Stimulated activated CD8-positive, alpha-beta memory T cell treated with anti-CD3 and anti-CD28 coated beads, Interleukin-12 subunit alpha, Interleukin-12 subunit beta, amount 100 ng/mL, for 24 hours (primary cell): ENCODE measurements around the gene EPB41.
"Not testable (repeated sequence)": the region's sequence is repeated elsewhere in the genome, so short reads cannot be mapped to it uniquely, and the experiment has no call there.

Experiments used
- DNase-seq: peaks from one replicate; pipeline ENCODE4 v3.0.0-alpha.2; 2020; ENCODE audit errors: extremely low read depth

EPB41 gene

GRCh38 chr1:29112705-29113412 is 198.5 kb downstream of the EPB41 start:
- no peak for DNase-seq

DNA sequence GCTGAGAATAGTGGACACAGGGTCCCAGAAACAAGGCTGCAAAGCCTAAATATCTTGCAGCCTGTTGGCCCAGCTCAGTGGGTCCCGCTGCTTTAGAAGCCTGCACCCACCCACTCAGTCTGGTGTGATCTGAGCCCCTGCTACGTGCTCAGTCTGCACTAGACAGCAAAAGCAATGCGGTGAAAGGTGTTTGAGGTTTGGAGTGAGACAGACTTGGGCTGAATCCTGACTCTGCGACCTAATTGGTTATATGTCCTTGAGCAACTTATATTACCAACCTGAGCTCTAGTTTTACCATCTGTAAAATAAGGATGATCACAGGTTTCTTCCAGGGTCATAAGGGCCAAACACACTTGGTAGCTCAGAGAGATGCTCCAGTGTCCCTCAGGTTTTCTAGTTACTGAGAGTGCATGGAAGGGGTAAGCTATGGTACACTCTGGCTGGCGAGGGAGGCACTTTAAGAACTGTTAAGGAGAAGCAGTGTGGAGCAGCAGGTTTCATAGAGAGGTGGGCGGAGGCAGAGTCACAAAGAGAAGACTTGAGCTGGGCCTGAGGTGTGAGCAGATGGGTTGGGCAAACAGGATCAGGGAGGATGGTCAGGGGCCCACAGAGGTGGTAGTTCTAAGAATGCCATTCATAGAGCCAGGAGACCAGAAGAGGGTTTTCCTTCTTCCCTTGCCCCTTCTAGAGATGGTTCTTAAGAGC is 199.2 kb downstream of the EPB41 start:
- no peak for DNase-seq

GRCh38 chr1:29114654-29115053 is 200.3 kb downstream of the EPB41 start:
- DNase-seq, result no peak

DNA sequence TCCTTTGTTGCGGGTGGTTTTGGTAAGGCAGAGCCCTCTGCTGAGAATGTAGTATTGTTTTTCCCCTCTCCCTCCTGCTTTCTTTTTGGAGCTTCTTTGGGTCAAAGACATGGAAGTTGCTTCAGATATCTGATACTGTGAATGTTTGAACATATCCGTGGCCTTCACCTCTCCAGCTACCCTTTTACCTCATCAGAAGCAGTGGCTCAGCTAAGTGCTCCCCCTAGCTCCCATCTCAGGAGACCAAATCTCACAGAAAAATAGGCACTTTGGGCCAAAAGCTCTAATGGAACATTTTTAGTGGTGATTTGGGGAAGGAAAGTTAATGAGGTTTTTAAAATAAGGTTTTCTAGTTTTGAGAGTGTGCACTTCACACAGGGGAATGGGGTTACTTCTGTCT is 203.0 kb downstream of the EPB41 start:
- DNase-seq, result no peak

GRCh38 chr1:29119121-29119929 is 205.0 kb downstream of the EPB41 start:
- no peak for DNase-seq

- no peak for DNase-seq
These were observed 206.0 kb downstream of the EPB41 start for GRCh38 chr1:29120367-29120766.

- DNase-seq, result peak; percentile 23
These were observed 206.6 kb downstream of the EPB41 start for GRCh38 chr1:29120947-29121485.

DNA sequence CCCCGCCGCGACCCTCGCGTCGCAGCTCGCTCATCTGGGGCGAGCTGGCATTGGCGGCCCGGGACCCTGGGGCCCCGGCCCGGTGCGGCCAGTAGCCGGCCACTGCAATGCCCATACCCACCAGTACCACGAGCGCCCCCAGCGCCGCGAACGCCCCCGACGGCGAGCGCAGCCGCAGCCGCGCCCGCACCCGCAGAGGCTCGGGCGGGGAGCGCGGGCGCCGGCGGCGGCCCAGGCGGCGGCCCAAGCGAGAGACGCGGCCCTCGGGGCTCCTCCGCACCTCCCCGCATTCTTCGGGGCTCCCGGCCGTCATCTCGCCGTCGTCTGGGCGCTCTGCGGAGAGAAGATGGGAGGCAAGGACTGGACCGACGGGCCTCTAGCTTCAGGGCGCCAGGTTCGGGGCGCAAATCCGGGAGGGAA is 207.2 kb downstream of the EPB41 start:
- DNase-seq, result no peak

- DNase-seq, result no peak
These were observed 207.7 kb downstream of the EPB41 start for GRCh38 chr1:29121936-29122681.

DNA sequence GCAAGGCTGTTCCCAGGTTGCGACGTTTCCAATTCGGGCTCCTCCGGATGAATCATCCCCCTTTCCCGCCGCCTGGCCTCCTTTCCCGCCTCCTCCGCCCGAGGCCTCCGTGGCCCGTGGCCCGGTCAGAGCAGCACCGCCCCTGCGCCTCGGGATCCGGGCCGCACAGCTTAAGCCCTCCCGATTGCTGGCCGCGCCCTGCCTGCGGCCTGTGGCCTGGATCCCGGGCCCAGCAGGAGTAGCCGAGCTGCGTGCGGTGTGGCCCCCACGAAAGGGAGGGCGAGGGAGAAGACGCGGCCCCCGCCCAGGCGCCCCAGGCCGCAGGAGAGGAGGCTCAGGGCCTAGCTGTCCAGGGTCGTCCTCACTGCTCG is 208.3 kb downstream of the EPB41 start:
- no peak for DNase-seq

DNA sequence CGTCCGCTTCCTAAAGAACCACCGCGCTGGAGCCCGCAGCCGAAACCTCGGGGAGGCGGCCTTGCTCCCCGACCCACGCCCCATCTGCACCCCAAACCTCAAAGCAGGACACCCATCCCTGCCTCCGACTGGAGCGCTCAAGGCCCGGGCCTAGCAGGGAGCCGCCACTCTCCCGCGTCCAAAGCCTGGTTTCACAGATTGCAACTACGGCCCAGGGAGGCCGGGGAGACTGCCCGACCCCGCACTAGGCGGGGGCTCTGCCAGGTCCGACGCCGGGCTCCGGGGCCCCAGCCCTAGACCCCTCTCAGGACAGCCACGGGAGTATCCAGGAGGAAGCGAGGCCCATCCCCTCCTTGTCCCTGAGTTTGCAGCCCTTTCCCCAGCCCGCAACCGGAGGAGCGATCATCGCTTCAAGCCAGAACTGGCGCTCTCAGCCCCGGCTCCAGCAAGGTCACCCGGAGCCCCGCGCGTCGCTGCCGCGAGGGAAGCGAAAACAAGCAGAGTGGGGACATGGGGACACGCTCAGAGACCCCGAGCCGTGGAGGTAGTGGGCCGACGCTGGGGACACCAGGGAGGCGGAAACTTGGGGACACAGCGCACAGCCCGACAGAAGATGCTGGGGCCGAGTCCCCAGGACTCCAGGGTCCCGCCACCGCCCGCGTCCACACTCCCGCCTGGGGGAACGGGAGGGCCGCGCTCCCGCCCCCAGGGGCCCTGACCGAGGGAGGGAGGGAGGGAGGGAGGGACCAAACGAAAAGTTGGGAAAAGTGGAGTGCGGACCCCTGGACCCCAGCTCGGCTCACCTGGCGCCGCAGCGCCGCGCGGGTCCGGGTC is 208.9 kb downstream of the EPB41 start:
- no peak for DNase-seq

- no peak for DNase-seq
These were observed 209.6 kb downstream of the EPB41 start, which contains the start of gene TMEM200B for GRCh38 chr1:29123887-29124365. Gene TMEM200B (minus strand): TSS chr1:29123903. CDS start chr1:29121828, 2,075 bp downstream.

GRCh38 chr1:29124366-29125236 is 210.2 kb downstream of the EPB41 start:
- DNase-seq, result peak; percentile 22

- no peak for DNase-seq
These were observed 210.9 kb downstream of the EPB41 start for GRCh38 chr1:29125237-29125641.

DNA sequence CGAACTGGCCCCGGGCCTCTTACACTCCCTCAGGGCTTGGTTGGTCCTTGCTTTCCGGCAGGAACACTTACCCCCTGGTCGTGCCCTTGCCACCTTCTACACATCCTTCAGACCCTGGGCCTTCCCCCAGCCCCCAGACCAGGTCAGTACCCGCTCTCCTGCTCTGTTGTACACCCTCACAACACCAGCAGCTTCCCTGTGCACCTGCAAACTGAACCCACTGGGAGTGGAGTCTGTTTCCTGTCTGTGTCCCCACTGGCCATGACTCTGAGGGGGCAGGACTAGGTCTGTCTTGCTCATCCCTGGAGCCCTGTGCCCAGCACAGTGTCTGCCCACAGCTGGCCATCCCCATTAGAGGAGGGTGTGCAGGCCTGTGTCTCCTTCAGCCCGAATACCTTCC is 211.4 kb downstream of the EPB41 start:
- no peak for DNase-seq

DNA sequence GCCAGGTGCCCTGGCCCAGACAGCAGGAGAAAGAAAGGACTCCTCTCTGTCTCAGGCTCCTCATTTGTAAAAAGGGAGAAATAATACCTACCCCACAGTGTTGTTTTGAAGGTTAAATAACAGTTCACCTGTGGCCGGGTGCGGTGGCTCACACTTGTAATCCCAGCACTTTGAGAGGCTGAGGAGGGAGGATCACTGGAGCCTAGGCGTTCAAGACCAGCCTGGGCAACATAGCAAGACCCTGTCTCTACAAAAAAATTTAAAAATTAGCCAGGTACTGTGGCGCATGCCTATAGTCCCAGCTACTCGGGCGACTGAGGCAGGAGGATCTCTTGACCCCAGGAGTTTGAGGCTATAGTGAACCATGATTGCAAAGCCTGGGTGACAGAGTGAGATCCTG is 211.8 kb downstream of the EPB41 start:
- DNase-seq, result no peak

DNA sequence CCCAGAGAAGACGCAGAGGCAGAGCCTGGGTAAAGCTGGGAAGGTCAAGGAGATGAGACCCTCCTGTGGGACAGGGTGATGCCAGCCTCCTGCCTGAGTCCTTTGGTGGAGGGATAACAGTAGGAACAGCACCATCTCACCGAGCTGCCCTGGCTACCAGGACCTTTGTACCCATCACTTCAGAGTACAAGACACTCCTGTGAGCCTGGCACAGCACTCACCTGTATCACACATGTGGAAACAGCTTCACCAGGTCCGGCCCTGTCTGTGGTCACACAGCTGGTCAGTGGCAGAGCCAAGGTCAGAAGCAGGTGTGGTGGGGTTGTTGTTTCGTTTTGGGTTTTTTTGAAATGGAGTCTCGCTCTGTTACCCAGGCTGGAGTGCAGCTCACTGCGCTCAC is 214.4 kb downstream of the EPB41 start:
- DNase-seq, result no peak

DNA sequence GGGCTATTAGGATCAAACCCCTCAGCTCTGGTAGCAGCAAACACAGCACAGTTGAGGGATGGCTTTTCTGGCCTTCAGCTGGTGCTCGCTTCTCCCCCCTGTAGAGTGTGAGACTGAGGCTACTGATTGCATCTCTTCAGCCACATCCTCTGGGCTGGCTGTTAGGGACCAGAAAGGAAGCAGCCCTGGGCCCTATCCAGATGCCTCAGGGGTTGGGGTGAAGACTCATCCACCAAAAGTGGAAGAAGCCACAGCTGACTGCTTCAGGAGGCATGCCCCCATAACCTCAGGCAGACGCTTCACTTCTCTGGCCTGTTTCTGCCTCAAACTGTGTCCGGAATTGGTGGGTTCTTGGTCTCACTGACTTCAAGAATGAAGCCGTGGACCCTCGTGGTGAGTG is 215.5 kb downstream of the EPB41 start:
- DNase-seq, result no peak

GRCh38 chr1:29131056-29131455 is 216.7 kb downstream of the EPB41 start:
- DNase-seq, result not testable (repeated sequence)
